Measurements from ENCODE around the gene ITIH4.

- TF ChIP-seq CTCF (IDR thresholded peaks at IDR 0.05) (no peak), POLR2AphosphoS5 (IDR thresholded peaks at IDR 0.05) (no peak)
Observed at GRCh38 chr3:52824037-52824436, 6.4 kb downstream of the ITIH4 start.
